GM12878 (cell line): Measurements from ENCODE around the gene C1QTNF12. TPM values are rescaled to one million over a fixed set of nuclear protein-coding genes. Genes with fewer than 3 reads are reported as not detected.

Experiments
- BCL3 ChIP-seq: IDR thresholded peaks from 2 replicates; pipeline ENCODE4 v1.6.1; 2011; ENCODE audit warnings: borderline replicate concordance, low read depth, mild to moderate bottlenecking, moderate library complexity, low read length; ENCODE audit not compliant: insufficient read depth, poor library complexity, severe bottlenecking
- CBX5 ChIP-seq: sonication (generic); IDR thresholded peaks from 2 replicates; pipeline ENCODE4 v1.6.1; 2016; ENCODE audit warnings: low read depth, moderate library complexity, mild to moderate bottlenecking, inconsistent platforms
- CUX1 ChIP-seq: IDR thresholded peaks from 2 replicates; pipeline ENCODE4 v1.6.1; 2012; ENCODE audit warnings: improper control_type of control experiment, low read depth, low read length; ENCODE audit not compliant: insufficient replicate concordance
- EED ChIP-seq: sonication (generic); IDR thresholded peaks from 2 replicates; pipeline ENCODE4 v1.6.1; 2016; ENCODE audit warnings: antibody characterized with exemption, low read depth
- HDAC2 ChIP-seq: fragments of 200-600 bp; sonication (generic); IDR thresholded peaks from 2 replicates; pipeline ENCODE4 v1.6.1; 2017
- KAT2A ChIP-seq: conservative IDR thresholded peaks from 2 replicates; pipeline ENCODE4 v1.6.1; 2011; ENCODE audit warnings: low read depth, low read length; ENCODE audit not compliant: control insufficient read depth
- KDM1A ChIP-seq: fragments of 200-600 bp; sonication (generic); IDR thresholded peaks from 2 replicates; pipeline ENCODE4 v1.6.1; 2016; ENCODE audit warnings: borderline replicate concordance
- MAX ChIP-seq: IDR thresholded peaks from 2 replicates; pipeline ENCODE4 v1.6.1; 2012; ENCODE audit warnings: low read depth, low read length, improper control_type of control experiment
- PAX8 ChIP-seq: fragments of 450-650 bp; IDR thresholded peaks from 2 replicates; pipeline ENCODE4 v1.6.1; 2017; ENCODE audit warnings: mild to moderate bottlenecking, moderate library complexity
- ZBTB40 ChIP-seq: fragments of 450-650 bp; IDR thresholded peaks from 2 replicates; pipeline ENCODE4 v1.6.1; 2016; ENCODE audit warnings: mild to moderate bottlenecking, moderate library complexity, borderline replicate concordance
- ZNF592 ChIP-seq: fragments of 450-650 bp; IDR thresholded peaks from 2 replicates; pipeline ENCODE4 v1.6.1; 2017; ENCODE audit warnings: mild to moderate bottlenecking, moderate library complexity
- ZNF622 ChIP-seq: fragments of 450-650 bp; IDR thresholded peaks from 2 replicates; pipeline ENCODE4 v1.6.1; 2017; ENCODE audit warnings: mild to moderate bottlenecking, inconsistent platforms
- polyA plus RNA-seq, 11 experiments: library from polyadenylated mRNA; depleted of rRNA in 4 of 11; unstranded in 6 of 11; stranded (reverse) in 5 of 11; fragments of >200 nt; fragmentation: Nextera tagmentation in 4 of 11; fragmentation: Illumina TruSeq in 1 of 11; extraction: Ambion mirVana in 4 of 11; extraction: Trizol in 1 of 11; gene quantifications; 1 replicate in 1 of 11; 2 replicates in 10 of 11; pipeline versions ENCODE4 v1.2.1 to v1.2.3, GENCODE V29; 2011 to 2016; ENCODE audit warnings: inconsistent platforms in 2 of 11, missing spikeins in 2 of 11, low read depth in 1 of 11
- total RNA-seq, 4 experiments: library from RNA; depleted of rRNA in 3 of 4; stranded (reverse); fragments of >200 nt in 3 of 4; fragmentation: Illumina TruSeq in 1 of 4; extraction: Trizol in 1 of 4; gene quantifications; 2 replicates each; pipeline versions ENCODE4 v1.2.1 to v1.2.3, GENCODE V29; 2013 to 2021

C1QTNF12 gene
- total and polyA plus RNA-seq, 10 of the 15 experiments (the other 5 are each of a cell fraction or from before 2014, with no cell fraction given): 0.17 to 1.0 (median 0.31) TPM; not detected in 5

- TF ChIP-seq ZBTB40: no peak
- TF ChIP-seq ZNF592: no peak
- no peak for TF ChIP-seq HDAC2
- TF ChIP-seq PAX8: no peak
- no peak for TF ChIP-seq MAX
- TF ChIP-seq KAT2A: no peak
- TF ChIP-seq ZNF622: no peak
- no peak for TF ChIP-seq CUX1
- TF ChIP-seq CBX5: no peak
- no peak for TF ChIP-seq EED
- no peak for TF ChIP-seq BCL3
- no peak for TF ChIP-seq KDM1A
Observed at GRCh38 chr1:1255611-1256010, 9.1 kb upstream of the C1QTNF12 start (continued).
